IPS-18a (cell line): ENCODE data around the gene S100A7A.

Experiments used
- H3K27ac ChIP-seq: one replicate; pipeline ENCODE4 v1.5.1; 2013; ENCODE audit warnings: low read length
- H3K27me3 ChIP-seq: one replicate; pipeline ENCODE4 v1.6.1; 2013; ENCODE audit warnings: mild to moderate bottlenecking, low read length; ENCODE audit not compliant: control insufficient read depth, insufficient read depth
- H3K36me3 ChIP-seq: one replicate; pipeline ENCODE4 v1.6.1; 2013; ENCODE audit warnings: low read depth, low read length; ENCODE audit not compliant: control insufficient read depth
- H3K4me1 ChIP-seq: one replicate; pipeline ENCODE4 v1.6.1; 2013; ENCODE audit warnings: low read depth, low read length; ENCODE audit not compliant: control insufficient read depth
- H3K4me3 ChIP-seq: one replicate; pipeline ENCODE4 v1.5.1; 2013; ENCODE audit warnings: low read length
- H3K9ac ChIP-seq: one replicate; pipeline ENCODE4 v1.6.1; 2013; ENCODE audit warnings: mild to moderate bottlenecking, low read length, moderate library complexity
- H3K9me3 ChIP-seq: one replicate; pipeline ENCODE4 v1.6.1; 2013; ENCODE audit warnings: low read depth, low read length; ENCODE audit not compliant: control insufficient read depth

The S100A7A gene

DNA sequence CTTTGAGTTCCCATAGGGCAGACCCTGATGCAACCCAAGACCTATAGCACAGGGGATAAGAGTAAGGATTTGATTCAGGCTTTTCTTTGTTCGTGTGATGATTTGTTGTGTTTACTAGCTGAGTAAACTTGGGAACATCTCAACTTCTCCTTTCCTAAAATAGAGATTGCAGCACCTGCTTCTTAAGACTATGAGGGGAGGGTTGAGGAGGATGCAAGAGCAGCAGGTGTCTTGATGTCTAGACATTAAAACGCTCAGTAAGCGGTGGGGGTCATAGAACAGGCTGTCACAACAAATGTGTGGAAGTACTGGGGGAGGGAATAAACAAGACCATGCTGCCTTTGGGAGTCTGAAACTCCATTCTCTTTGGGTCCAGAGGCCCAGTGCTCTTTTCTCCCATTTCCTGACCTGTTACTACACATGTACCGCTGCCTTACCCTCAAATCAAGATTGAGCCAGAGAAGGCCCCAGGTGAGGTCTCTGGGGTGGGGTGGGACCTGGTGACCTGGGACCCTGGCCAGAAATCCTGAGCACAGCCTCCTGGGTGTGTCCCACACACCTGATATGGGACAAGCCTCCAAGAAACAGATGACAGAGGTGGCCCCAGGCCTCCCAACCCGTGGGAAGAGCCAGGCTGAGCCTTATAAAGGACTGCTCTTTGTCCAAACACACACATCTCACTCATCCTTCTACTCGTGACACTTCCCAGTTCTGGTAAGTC lies at the start of gene S100A7A:
Gene S100A7A (plus strand): TSS at position 671 of the 721 bp plus-strand sequence. CDS start 1,563 bp downstream, outside the sequence.
- Histone ChIP-seq H3K27ac (no peak within 1 kb of the TSS), H3K4me1 (no peaks in the 10 kb centered on the region), H3K4me3 (no peak within 1 kb of the TSS), H3K9me3 (no peaks in the 10 kb centered on the region), H3K36me3 (no peaks in the 10 kb centered on the region), H3K27me3 (no peaks in the 10 kb centered on the region), H3K9ac (no peak within 1 kb of the TSS)

DNA sequence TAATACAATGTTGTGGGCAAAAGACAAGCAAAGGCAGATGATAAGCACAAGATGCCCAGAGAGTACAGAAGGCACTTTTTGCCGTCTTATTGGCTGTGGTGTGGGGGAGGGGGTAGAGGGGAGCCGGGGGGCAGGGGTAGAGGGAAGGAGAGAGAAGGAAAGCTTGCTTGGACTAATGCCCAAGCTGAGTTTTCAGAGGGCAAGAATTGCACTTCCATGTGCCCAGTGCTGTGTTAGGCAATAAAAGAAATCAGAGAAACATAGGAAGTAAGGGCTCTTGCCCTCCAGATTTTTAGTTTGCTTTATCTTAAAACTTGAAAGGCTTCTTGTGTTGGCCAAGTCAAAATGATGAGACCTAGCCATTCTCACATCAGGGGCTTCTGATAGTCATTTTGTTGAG lies 49.2 kb upstream of the S100A7A start:
- H3K27ac ChIP-seq: no peak overlapping the region
- H3K27me3 ChIP-seq: no peaks in the 10 kb centered on the region
- no peak overlapping the region for H3K4me3 ChIP-seq
- no peaks in the 10 kb centered on the region for H3K4me1 ChIP-seq
- no peak overlapping the region for H3K9ac ChIP-seq
- H3K9me3 ChIP-seq: no peaks in the 10 kb centered on the region
- H3K36me3 ChIP-seq: no peaks in the 10 kb centered on the region

DNA sequence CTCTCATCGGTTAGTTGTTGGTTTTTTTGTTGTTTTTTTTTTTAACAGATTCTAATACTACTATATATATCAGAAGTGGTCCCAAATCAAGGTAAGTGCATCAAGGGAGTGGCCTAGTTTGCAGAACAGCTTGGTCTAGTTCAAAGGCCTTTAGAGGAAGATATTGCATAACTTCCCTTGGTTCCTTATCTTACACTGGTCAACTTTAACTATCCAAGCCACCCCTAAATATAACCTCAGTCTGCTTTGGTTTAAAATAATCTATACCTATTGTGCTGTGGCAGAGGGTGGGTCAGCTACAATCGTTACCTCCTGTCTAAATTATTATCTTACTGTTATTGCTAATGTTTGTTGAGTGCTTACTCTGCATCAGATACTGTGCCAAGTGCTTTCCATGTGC lies 47.8 kb upstream of the S100A7A start:
- H3K4me3 ChIP-seq: no peak overlapping the region
- no peaks in the 10 kb centered on the region for H3K9me3 ChIP-seq
- H3K9ac ChIP-seq: no peak overlapping the region
- no peaks in the 10 kb centered on the region for H3K27me3 ChIP-seq
- H3K4me1 ChIP-seq: no peaks in the 10 kb centered on the region
- no peak overlapping the region for H3K27ac ChIP-seq
- no peaks in the 10 kb centered on the region for H3K36me3 ChIP-seq

DNA sequence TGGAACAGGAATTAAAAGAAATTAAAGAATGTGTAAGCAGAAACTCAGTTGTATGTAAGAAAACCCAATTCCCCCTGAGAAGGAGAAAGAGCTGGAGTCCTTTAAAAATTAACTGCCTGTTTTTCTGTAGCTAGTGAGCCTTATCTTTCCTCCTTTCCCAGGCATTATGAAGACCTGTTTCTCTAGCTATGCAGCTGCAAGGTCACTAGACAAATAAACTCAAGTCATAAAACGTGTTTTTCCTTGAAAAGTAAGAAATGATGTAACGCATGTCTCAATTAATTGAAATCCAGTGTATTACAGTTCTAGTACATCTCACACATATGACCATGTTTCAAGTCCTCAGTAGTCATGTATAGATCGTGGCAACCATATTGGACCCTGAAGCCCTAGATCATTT lies 46.2 kb upstream of the S100A7A start:
- H3K4me1 ChIP-seq: no peaks in the 10 kb centered on the region
- H3K36me3 ChIP-seq: no peaks in the 10 kb centered on the region

DNA sequence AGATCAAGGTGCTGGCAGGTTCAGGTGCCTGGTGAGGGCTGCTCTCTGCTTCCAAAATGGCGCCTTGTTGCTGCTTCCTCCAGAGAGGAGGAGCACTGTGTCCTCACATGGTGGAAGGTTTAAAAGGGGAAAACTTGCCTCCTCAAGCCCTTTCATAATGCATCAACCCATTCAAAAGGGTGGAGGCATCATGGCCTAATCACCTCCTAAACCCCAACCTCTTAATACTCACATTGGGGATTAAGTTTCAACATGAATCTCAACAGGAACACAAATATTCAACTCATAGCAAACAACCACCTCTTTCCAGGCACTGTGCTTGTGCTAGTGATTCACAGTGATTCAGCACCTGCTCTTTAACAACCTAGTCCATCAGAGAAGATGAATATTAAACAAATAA lies 45.1 kb upstream of the S100A7A start:
- Histone ChIP-seq H3K27me3 (no peaks in the 10 kb centered on the region), H3K9ac (no peak overlapping the region), H3K4me3 (no peak overlapping the region), H3K9me3 (no peaks in the 10 kb centered on the region), H3K36me3 (no peaks in the 10 kb centered on the region), H3K27ac (no peak overlapping the region), H3K4me1 (no peaks in the 10 kb centered on the region)

More for the DNA sequence above, 46.2 kb upstream of the S100A7A start:
- H3K9ac ChIP-seq: no peak overlapping the region
- no peaks in the 10 kb centered on the region for H3K9me3 ChIP-seq
- H3K4me3 ChIP-seq: no peak overlapping the region
- H3K27ac ChIP-seq: no peak overlapping the region
- H3K27me3 ChIP-seq: no peaks in the 10 kb centered on the region

DNA sequence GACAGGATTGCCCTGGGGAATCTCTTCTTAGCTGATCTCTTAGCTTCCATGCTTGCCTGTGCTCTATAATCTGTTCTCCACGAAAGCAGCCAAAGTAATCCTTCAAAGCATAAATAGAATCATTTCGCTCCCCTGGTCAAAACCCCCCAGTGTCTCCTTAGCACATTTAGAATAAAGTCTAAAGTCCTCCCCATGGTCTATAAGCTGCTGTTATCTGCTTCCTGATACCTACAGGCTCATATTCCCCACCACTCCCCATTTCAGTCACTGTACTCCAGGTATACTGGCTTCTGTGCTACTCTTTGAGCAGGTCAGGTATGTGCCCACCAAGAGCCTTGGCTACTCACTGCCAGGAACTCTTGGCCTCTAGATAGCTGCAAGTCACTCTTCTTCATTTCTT lies 43.7 kb upstream of the S100A7A start:
- no peak overlapping the region for H3K27ac ChIP-seq
- no peaks in the 10 kb centered on the region for H3K9me3 ChIP-seq
- H3K36me3 ChIP-seq: no peaks in the 10 kb centered on the region
- H3K9ac ChIP-seq: no peak overlapping the region
- no peaks in the 10 kb centered on the region for H3K27me3 ChIP-seq
- no peaks in the 10 kb centered on the region for H3K4me1 ChIP-seq
- H3K4me3 ChIP-seq: no peak overlapping the region

DNA sequence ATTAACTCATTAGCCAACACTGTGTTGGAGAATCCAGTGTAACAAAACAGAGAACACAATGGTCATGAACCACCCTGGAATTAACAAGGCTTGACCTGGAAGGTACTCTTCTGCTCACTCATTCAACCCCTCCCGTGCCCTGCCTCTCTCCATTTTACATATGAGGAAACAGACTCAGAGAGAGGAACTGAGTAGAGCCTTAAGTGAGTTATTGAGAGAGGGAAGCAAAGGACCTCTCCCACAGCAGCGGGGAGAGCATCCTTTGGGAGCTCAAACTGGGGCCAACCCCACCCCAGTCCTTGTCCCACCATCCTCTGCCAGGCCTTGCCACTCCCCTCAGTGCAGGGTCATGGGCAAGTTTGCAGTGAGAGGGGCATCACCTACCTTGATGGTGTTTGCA lies 42.2 kb upstream of the S100A7A start:
- H3K9me3 ChIP-seq: no peaks in the 10 kb centered on the region
- no peaks in the 10 kb centered on the region for H3K4me1 ChIP-seq
- no peaks in the 10 kb centered on the region for H3K27me3 ChIP-seq
- H3K36me3 ChIP-seq: no peaks in the 10 kb centered on the region
- no peak overlapping the region for H3K27ac ChIP-seq
- no peak overlapping the region for H3K4me3 ChIP-seq
- H3K9ac ChIP-seq: no peak overlapping the region

DNA sequence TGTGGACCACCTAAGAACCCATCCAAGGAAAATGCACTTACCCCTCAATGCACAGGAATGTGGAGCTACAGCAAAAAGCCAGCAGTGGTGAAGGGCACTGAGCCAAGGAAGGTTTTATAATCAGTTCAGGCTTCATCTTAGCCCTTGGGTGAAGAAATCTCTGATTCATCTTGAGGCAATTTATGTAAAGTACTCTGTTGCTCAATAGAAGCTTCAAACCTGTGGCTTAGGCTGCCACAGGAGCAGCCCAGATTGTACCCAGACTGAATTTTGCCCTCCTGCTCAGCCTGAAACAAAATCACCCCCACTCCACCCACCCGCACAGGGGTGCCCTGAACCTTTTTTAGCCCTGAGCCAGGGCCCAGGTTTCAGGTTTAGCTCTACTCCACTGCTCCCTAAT lies 40.8 kb upstream of the S100A7A start, which contains the start of gene S100A12:
Gene S100A12 (minus strand): TSS at position 111 of the 400 bp plus-strand sequence. CDS start 1,029 bp downstream, outside the sequence.
- no peaks in the 10 kb centered on the region for H3K4me1 ChIP-seq
- no peaks in the 10 kb centered on the region for H3K27me3 ChIP-seq
- H3K27ac ChIP-seq: no peak within 1 kb of the TSS
- H3K9me3 ChIP-seq: no peaks in the 10 kb centered on the region
- no peaks in the 10 kb centered on the region for H3K36me3 ChIP-seq
- H3K4me3 ChIP-seq: no peak within 1 kb of the TSS
- H3K9ac ChIP-seq: no peak within 1 kb of the TSS

DNA sequence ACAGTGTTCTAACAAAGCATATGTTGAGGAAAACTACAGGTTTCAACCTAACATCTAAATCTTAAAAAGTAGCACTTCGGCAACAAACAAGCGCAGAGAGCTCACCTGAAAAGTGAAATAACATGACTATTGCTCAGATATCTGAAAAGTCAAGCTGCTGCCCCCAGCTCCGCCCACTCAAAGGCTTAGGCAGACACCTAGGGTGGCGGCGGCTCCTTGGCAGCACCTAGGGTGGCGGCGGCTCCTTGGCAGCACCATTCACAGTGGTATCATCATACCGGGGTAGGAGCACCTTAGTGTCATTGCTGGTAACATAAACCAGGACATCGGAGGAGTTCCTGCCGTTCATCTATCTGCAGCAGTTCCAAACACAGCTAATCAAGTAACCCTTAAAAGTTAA lies 36.7 kb upstream of the S100A7A start:
- no peaks in the 10 kb centered on the region for H3K27me3 ChIP-seq
- no peak overlapping the region for H3K9ac ChIP-seq
- no peak overlapping the region for H3K27ac ChIP-seq
- H3K4me3 ChIP-seq: no peak overlapping the region
- no peaks in the 10 kb centered on the region for H3K4me1 ChIP-seq
- H3K9me3 ChIP-seq: peaks cover 2% of the 10 kb centered on the region
- no peaks in the 10 kb centered on the region for H3K36me3 ChIP-seq

DNA sequence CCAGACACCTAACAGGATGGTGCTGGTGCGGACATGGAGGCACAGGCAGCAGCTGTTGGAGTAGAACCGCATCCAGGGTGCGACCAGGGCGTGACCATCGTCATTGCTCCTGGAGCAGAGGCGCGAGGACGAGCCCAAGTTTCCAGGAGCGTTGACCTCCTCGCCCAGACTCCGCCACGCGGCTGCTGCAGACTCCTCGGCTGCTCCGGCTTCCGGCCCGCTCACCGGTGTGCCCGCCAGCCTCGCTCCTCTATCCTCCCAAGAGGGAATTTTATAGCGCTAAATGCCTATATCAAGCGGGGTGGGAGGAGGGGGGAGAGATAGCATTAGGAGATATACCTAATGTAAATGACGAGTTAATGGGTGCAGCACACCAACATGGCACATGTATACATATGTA lies 35.6 kb upstream of the S100A7A start:
- Histone ChIP-seq H3K4me3 (no peak overlapping the region), H3K27ac (no peak overlapping the region), H3K9me3 (peaks cover 2% of the 10 kb centered on the region), H3K27me3 (no peaks in the 10 kb centered on the region), H3K36me3 (no peaks in the 10 kb centered on the region), H3K4me1 (no peaks in the 10 kb centered on the region), H3K9ac (no peak overlapping the region)

DNA sequence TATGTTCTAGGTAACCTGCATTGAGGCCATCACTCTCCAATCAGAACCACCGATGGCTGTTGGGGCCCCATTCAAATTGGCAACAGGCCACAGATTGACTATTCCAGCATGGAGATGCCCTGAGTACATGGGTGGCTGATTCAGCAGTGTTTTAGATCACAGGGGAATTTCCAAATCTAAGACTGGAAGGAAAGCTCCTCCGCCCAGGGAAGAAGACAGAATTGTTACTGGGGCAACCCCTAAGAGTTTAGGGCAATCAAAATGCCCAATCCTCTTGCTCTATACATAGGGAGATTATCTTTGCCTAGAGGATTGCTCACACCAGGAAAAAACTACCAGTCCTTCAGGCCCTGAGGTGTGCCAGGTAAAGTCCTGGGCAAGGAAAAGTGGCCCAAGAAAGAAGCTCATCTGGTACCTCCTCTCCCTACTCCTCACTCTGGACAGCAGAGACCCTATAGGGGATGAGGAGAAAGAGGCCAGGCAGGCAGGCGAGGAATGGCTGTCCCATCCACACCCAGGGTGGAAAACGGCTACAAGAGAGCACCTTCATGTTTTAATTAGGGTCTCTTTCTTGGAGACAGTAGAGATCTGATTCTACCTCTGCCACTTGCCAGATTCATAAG lies 31.3 kb upstream of the S100A7A start:
- Histone ChIP-seq H3K36me3 (no peaks in the 10 kb centered on the region), H3K27ac (no peak overlapping the region), H3K27me3 (no peaks in the 10 kb centered on the region), H3K4me1 (no peaks in the 10 kb centered on the region), H3K4me3 (no peak overlapping the region), H3K9ac (no peak overlapping the region), H3K9me3 (peaks cover 2% of the 10 kb centered on the region)

DNA sequence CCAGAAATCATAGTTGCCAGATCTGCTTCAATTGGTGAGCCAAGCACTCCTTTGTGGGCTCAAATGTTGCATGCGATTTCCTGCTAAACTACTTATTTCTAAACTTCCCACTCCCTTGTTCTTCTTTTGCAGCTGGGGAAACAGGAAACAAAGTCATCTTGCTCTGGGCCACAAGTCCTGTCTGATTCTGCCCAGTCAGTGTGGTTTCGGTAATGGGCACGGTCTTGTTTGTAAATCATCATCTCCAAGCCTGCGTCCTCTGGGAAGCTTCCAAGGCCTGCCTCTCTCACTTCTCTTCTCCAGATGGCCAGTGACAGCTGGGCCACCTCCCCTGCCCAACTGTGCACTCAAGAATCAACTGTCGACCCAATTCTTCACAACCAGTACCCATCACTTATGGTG lies 29.8 kb upstream of the S100A7A start:
- H3K9ac ChIP-seq: no peak overlapping the region
- no peaks in the 10 kb centered on the region for H3K36me3 ChIP-seq

More for the DNA sequence above, 29.8 kb upstream of the S100A7A start:
- peaks cover 2% of the 10 kb centered on the region for H3K9me3 ChIP-seq
- H3K4me3 ChIP-seq: no peak overlapping the region
- no peak overlapping the region for H3K27ac ChIP-seq
- no peaks in the 10 kb centered on the region for H3K27me3 ChIP-seq
- no peaks in the 10 kb centered on the region for H3K4me1 ChIP-seq
